Heart right ventricle (tissue), 16 donors: ENCODE measurements around the gene CUBN. TPM values are rescaled to one million over a fixed set of nuclear protein-coding genes. Genes with fewer than 3 reads are reported as not detected.

Source experiments
- ATAC-seq, 8 donors: fragments of 200-7000 bp; cut with Tn5 transposase; one replicate each; pipeline ENCODE4 v1.9.1; 2020; ENCODE audit warnings: mild to moderate bottlenecking in 8 of 8, moderate library complexity in 8 of 8, moderate number of reproducible peaks in 1 of 8
- DNase-seq, 2 donors: peaks; one replicate each; pipeline ENCODE4 v3.0.0-alpha.2; 2020
- H3K27ac ChIP-seq, 10 donors: fragments of 200-600 bp; sonication (generic) in 2 of 10; one replicate each; pipeline versions ENCODE4 v1.5.0 to v1.8.0; 2020 to 2022; ENCODE audit warnings: mild to moderate bottlenecking in 3 of 10
- H3K27me3 ChIP-seq, 7 donors: fragments of 200-600 bp; one replicate each; pipeline ENCODE4 v1.8.0; 2021 to 2022; ENCODE audit warnings: mild to moderate bottlenecking in 2 of 7
- H3K36me3 ChIP-seq, 9 donors: fragments of 200-600 bp; sonication (generic) in 1 of 9; one replicate each; pipeline versions ENCODE4 v1.5.0 to v1.8.0; 2020 to 2022; ENCODE audit warnings: mild to moderate bottlenecking in 2 of 9
- H3K4me1 ChIP-seq, 9 donors: fragments of 200-600 bp; sonication (generic) in 1 of 9; one replicate each; pipeline versions ENCODE4 v1.5.0 to v1.8.0; 2020 to 2022; ENCODE audit warnings: mild to moderate bottlenecking in 4 of 9
- H3K4me3 ChIP-seq, 10 donors: fragments of 200-600 bp; sonication (generic) in 2 of 10; one replicate each; pipeline versions ENCODE4 v1.5.0 to v1.8.0; 2020 to 2022; ENCODE audit warnings: mild to moderate bottlenecking in 7 of 10, moderate library complexity in 2 of 10
- H3K9me3 ChIP-seq, 11 donors: fragments of 200-600 bp in 10 of 11; sonication (generic) in 2 of 11; one replicate each; pipeline versions ENCODE4 v1.5.0 to v1.8.0; 2013 to 2022; ENCODE audit warnings: mild to moderate bottlenecking in 2 of 11, control low read depth in 1 of 11, moderate library complexity in 1 of 11
- WGBS, 2 donors: extraction: QIAGEN DNeasy Blood & Tissue Kit; methylation state at CpG; one replicate each; pipeline ENCODE4 v1.1.7; 2013; ENCODE audit warnings: inconsistent platforms in 1 of 2; 5-methylcytosine and 5-hydroxymethylcytosine counted together
- intact Hi-C, 10 donors: fragments of 100-400 bp; cut with DNase I; formaldehyde crosslinking; loops; one replicate each; pipeline versions ENCODE4 v1.11.1 to v1.14.2; 2022
- polyA plus RNA-seq, 2 donors: library from polyadenylated mRNA; stranded (reverse); fragments of 200-250 nt; gene quantifications; one replicate each; pipeline ENCODE4 v1.2.3, GENCODE V29; 2013
- total RNA-seq, 10 donors: library from RNA; stranded (reverse); fragmentation: NEBNext Ultra II Directional in 3 of 10; extraction: Animal tissue kit (Norgen Biotek cat#: 25700) in 3 of 10; gene quantifications; one replicate each; pipeline versions ENCODE4 v1.2.1 to v1.2.4, GENCODE V29; 2021 to 2023
- TF ChIP-seq, protein P1 (sequence below), 9 donors: fragments of 200-600 bp; sonication (generic) in 2 of 9; IDR thresholded peaks; one replicate each; pipeline versions ENCODE4 v1.5.0 to v1.8.0; 2021 to 2022; ENCODE audit warnings: antibody characterized with exemption in 9 of 9, mild to moderate bottlenecking in 5 of 9, moderate library complexity in 1 of 9
- donor health status: Arrhythmogenic right ventricular cardiomyopathy.
- donor health status: ischemic (EF 13 %, LVEDD 7.1; RV severe dilation, severe dysfunction).
- donor health status: healthy with polysubstance abuse.
- donor health status: DM: no; HTN: yes; CAD: no.
- donor health status: DM: no; HTN: no; CAD: no.
- donor health status: ischemic (EF 25% LVEDD 6.9; RV normal size, moderate dysfunction).
- donor health status: ischemic (EF 25% LVEDD 5.7; RV mildly dilated, moderate dysfunction).
- donor health status: healthy.
- donor health status: DM: yes; HTN: yes; CAD: no.
- donor health status: Ischemic cardiomyopathy.
- donor health status: ischemic (EF 35%, LVEDD 5.7; RV mildly dilated, moderate dysfunction).
- donor health status: nonischemic (EF 11% LVEDD 7.7; RV severe dilation, severe dysfunction).
- donor health status: DM: yes; HTN: yes; CAD: no.
- donor health status: PGD.
- donor health status: ischemic (EF 29% LVEDD 5.4; RV normal size, mild dysfunction).
- donor health status: nonischemic (EF 23%, LVEDD 6.1; RV moderate dilation, normal function).

Gene CUBN
- total and polyA plus RNA-seq, 12 donors = 0.13 to 1.2 (median 0.42) TPM

DNA sequence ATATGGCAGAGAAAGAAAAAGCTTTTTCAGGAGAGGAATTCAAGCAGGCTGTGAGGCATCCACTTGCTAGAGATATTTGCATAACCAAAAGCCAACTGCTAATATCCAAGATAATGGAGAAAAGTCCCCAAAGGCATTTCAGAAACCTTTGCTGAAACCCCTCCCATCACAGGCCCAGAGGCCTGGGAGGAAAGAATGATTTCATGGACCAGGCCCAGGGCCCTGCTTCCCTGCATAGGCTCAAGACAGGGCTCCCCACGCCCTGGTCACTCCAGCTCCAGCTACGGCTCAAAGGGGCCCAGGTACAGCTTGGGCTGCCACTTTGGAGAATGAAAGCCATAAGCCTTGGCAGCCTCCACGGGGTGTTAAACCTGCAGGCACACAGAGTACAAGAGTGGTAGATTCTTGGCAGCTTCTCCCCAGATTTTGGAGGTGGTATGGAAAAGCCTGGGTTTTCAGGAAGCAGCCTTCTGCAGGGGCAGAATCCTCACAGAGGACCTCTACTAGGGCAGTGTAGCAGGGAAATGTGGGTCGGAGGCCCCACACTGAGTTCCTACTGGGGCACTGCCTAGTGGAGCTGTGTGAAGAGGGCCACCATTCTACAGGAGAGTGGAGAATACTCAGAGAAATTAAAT is 306.8 kb downstream of the CUBN start:
- Histone ChIP-seq H3K9me3 (peaks cover 0 to 19% (median 11%) of the 10 kb centered on the region in 11 donors), H3K27ac (no peak overlapping the region), H3K4me1 (peaks cover 0 to 12% (median 3%) of the 10 kb centered on the region in 9 donors), H3K4me3 (no peak overlapping the region), H3K27me3 (no peaks in the 10 kb centered on the region), H3K36me3 (no peaks in the 10 kb centered on the region)
- DNase-seq = no peak
- 90% methylated on average over 4 of the region's 4 CpGs for WGBS, 2 donors
- intact Hi-C loops = no loop called here
- ATAC-seq = no peak
- TF ChIP-seq, protein P1, sequence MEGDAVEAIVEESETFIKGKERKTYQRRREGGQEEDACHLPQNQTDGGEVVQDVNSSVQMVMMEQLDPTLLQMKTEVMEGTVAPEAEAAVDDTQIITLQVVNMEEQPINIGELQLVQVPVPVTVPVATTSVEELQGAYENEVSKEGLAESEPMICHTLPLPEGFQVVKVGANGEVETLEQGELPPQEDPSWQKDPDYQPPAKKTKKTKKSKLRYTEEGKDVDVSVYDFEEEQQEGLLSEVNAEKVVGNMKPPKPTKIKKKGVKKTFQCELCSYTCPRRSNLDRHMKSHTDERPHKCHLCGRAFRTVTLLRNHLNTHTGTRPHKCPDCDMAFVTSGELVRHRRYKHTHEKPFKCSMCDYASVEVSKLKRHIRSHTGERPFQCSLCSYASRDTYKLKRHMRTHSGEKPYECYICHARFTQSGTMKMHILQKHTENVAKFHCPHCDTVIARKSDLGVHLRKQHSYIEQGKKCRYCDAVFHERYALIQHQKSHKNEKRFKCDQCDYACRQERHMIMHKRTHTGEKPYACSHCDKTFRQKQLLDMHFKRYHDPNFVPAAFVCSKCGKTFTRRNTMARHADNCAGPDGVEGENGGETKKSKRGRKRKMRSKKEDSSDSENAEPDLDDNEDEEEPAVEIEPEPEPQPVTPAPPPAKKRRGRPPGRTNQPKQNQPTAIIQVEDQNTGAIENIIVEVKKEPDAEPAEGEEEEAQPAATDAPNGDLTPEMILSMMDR (IDR thresholded peaks at IDR 0.05) = no peak

DNA sequence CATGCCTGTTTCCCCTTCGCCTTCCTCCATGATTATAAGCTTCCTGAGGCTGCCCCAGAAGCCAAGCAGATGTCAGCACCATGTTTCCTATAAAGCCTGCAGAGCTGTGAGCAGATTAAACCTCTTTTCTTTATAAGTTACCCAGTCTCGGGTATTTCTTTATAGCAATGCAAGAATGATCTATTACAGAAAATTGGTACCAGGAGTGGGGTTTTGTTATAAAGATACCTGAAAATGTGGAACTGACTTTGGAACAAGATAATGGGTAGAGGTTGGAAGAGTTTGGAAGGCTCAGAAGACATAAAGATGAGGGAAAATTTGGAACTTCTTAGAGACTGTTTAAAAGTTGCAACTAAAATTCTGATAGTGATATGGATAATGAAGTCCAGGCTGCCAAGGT is 307.6 kb downstream of the CUBN start:
- intact Hi-C loops = no loop called here
- Histone ChIP-seq H3K4me1 (peaks cover 0 to 8% (median 0%) of the 10 kb centered on the region in 9 donors), H3K4me3 (no peak overlapping the region), H3K9me3 (peaks cover 0 to 19% (median 11%) of the 10 kb centered on the region in 11 donors), H3K27me3 (no peaks in the 10 kb centered on the region), H3K27ac (no peak overlapping the region), H3K36me3 (no peaks in the 10 kb centered on the region)
- TF ChIP-seq, protein P1 (IDR thresholded peaks at IDR 0.05) = no peak
- DNase-seq (no peak), ATAC-seq (no peak)
- 87 to 96% methylated on average over 2 of the region's 2 CpGs for WGBS, 2 donors

DNA sequence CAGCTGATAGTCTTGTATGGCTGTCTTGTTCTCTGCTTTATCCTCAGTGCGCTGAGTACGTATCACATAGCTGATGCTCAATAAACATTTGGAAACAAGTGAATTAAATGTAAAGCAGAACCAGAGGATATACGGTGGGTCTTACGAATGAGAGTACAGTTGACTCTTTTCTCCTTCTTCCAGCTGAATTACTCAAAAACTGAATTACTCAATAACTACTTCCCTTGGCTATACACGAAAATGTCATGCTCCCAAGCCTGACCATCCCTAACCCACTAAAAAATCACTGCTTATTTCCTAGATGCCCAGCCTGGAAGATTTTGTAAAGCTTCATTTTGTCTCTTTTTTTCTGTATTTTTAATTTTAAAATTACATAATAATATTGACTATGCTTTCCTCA is 309.2 kb downstream of the CUBN start:
- Histone ChIP-seq H3K9me3 (peaks cover 0 to 19% (median 11%) of the 10 kb centered on the region in 11 donors), H3K27me3 (no peaks in the 10 kb centered on the region), H3K36me3 (no peaks in the 10 kb centered on the region), H3K27ac (no peak overlapping the region), H3K4me3 (no peak overlapping the region), H3K4me1 (peaks cover 0 to 21% (median 14%) of the 10 kb centered on the region in 9 donors)
- TF ChIP-seq, protein P1 (IDR thresholded peaks at IDR 0.05) = no peak
- ATAC-seq (no peak), DNase-seq (no peak)
- 89 to 90% methylated on average over 5 of the region's 5 CpGs for WGBS, 2 donors
- intact Hi-C loops = no loop called here

DNA sequence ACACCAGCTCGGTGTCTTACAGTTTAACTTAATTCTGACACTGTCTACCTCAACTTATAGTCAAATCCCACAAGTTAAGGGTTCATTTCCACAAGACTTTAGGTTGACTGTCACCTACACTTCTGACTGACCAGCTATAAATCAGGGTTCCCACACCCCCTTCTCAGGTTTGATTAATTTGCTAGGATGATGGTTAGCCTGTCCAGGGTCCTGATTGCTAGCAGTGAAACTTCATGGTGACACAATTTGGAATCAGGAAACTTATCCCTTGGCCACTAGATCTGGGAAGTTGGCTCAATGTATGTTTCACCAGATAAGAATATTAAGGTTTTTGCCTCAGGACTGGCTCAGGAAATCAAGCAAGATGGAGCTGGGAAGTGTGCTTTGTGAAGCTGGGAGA is 309.6 kb downstream of the CUBN start:
- peaks cover 0 to 19% (median 11%) of the 10 kb centered on the region in 11 donors for H3K9me3 ChIP-seq
- H3K4me1 ChIP-seq = peaks cover 2 to 25% (median 18%) of the 10 kb centered on the region in 9 donors
- H3K27me3 ChIP-seq = no peaks in the 10 kb centered on the region
- WGBS, 2 donors = 84 to 96% methylated on average over 1 of the region's 1 CpG
- H3K27ac ChIP-seq = no peak overlapping the region
- no peak for DNase-seq
- no peak for ATAC-seq
- H3K4me3 ChIP-seq = no peak overlapping the region
- H3K36me3 ChIP-seq = no peaks in the 10 kb centered on the region
- intact Hi-C loops = no loop called here
- TF ChIP-seq, protein P1 (IDR thresholded peaks at IDR 0.05) = no peak
